ENCODE data around the gene SLC8A1.
"Not testable (repeated sequence)": the region's sequence is repeated elsewhere in the genome, so short reads cannot be mapped to it uniquely, and the experiment has no call there.

SLC8A1 gene

DNA sequence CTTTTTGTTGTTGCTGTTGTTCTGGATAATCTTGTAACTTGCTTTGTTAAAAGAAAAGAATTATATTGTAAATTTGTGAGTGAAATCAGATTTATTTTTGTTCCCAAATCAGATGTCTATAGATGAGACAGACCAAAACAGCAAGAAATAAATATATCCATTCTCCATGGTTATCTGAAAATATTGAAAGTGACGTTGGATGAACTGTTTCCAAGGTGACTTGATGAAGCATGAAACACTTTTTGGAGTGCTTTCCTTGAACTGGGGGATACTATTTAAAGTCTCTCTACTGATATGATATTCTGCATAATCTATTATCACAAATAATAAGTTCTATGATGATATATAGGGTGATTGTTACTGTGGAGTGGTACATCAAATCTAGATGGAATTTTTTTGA is 357.4 kb downstream of the SLC8A1 start:
- FAIRE-seq (no peak), DNase-seq (ENCODE audit: insufficient read length, low spot score) (no peak)
- TF ChIP-seq, protein P1, sequence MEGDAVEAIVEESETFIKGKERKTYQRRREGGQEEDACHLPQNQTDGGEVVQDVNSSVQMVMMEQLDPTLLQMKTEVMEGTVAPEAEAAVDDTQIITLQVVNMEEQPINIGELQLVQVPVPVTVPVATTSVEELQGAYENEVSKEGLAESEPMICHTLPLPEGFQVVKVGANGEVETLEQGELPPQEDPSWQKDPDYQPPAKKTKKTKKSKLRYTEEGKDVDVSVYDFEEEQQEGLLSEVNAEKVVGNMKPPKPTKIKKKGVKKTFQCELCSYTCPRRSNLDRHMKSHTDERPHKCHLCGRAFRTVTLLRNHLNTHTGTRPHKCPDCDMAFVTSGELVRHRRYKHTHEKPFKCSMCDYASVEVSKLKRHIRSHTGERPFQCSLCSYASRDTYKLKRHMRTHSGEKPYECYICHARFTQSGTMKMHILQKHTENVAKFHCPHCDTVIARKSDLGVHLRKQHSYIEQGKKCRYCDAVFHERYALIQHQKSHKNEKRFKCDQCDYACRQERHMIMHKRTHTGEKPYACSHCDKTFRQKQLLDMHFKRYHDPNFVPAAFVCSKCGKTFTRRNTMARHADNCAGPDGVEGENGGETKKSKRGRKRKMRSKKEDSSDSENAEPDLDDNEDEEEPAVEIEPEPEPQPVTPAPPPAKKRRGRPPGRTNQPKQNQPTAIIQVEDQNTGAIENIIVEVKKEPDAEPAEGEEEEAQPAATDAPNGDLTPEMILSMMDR (IDR thresholded peaks at IDR 0.05; ENCODE audit: insufficient read depth, missing control alignments): no peak

- TF ChIP-seq, protein P1 (IDR thresholded peaks at IDR 0.05; ENCODE audit: insufficient read depth, missing control alignments): no peak
- DNase-seq (ENCODE audit: insufficient read length, low spot score) (no peak), FAIRE-seq (no peak)
These were observed 358.7 kb downstream of the SLC8A1 start for GRCh38 chr2:40093021-40093675.

GRCh38 chr2:40090044-40090443 is 361.8 kb downstream of the SLC8A1 start:
- no peak for DNase-seq (ENCODE audit: insufficient read length, low spot score)
- TF ChIP-seq, protein P1 (IDR thresholded peaks at IDR 0.05; ENCODE audit: insufficient read depth, missing control alignments): no peak
- FAIRE-seq: no peak

GRCh38 chr2:40087927-40088326 is 364.0 kb downstream of the SLC8A1 start:
- TF ChIP-seq, protein P1 (IDR thresholded peaks at IDR 0.05; ENCODE audit: insufficient read depth, missing control alignments): no peak
- no peak for FAIRE-seq
- no peak for DNase-seq (ENCODE audit: insufficient read length, low spot score)

GRCh38 chr2:40087434-40087833 is 364.5 kb downstream of the SLC8A1 start:
- FAIRE-seq: no peak
- DNase-seq (ENCODE audit: insufficient read length, low spot score): no peak
- TF ChIP-seq, protein P1 (IDR thresholded peaks at IDR 0.05; ENCODE audit: insufficient read depth, missing control alignments): no peak

GRCh38 chr2:40085786-40086185 is 366.1 kb downstream of the SLC8A1 start:
- FAIRE-seq: no peak
- no peak for DNase-seq (ENCODE audit: insufficient read length, low spot score)
- TF ChIP-seq, protein P1 (IDR thresholded peaks at IDR 0.05; ENCODE audit: insufficient read depth, missing control alignments): no peak

GRCh38 chr2:40073336-40073735 is 378.6 kb downstream of the SLC8A1 start:
- not testable (repeated sequence) for FAIRE-seq; DNase-seq (ENCODE audit: insufficient read length, low spot score)
